ENCODE data around the gene KCNK3. TPM values are rescaled to one million over a fixed set of nuclear protein-coding genes. Genes with fewer than 3 reads are reported as not detected.
A peak's percentile ranks its signal among the peaks of the same experiment; 100 is the strongest.

KCNK3 gene
- total and polyA plus RNA-seq, 2 of the 13 experiments (the other 11 are each of a cell fraction or from before 2014, with no cell fraction given): not detected

DNA sequence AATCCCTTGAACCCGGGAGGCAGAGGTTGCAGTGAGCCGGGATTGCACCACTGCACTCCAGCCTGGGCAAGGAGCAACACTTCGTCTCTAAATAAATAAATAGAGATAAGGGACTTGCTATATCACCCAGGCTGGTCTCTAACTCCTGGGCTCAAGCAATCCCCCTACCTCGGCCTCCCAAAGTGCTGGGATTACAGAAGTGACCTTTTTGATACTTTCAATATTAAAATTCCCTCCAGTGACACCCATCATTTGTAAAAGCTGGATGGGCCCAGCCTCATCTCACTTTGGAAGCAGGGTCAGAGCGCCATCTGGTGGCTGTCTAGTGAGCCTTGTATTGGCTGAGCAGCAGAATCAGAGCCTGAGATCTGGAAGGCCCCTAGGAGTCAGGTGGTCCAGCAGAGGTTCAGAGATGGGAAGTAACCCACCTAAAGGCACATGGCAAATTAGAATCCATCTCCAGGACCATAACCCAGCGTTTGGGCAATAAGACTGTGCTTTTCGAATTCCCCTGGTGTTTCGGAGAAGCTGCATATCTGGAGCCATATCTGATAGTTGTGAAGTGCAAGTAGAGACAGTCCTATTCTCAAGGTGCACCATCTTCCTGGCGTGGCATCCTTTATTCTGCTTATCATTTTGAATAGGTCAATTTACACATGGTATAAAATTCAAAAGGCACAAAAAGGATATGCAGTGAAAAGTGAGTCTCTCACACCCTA lies 53.2 kb downstream of the KCNK3 start (continued):
- TF ChIP-seq ZBED4 (CRISPR knock-in tag; IDR thresholded peaks at IDR 0.05; ENCODE audit: borderline replicate concordance) (no peak), ZNF343 (CRISPR knock-in tag; IDR thresholded peaks at IDR 0.05) (no peak), ZSCAN25 (CRISPR knock-in tag; IDR thresholded peaks at IDR 0.05) (peak; percentile 34; the same call in 1 of the 2 replicates), THAP11 (CRISPR knock-in tag; IDR thresholded peaks at IDR 0.05) (0 out of 2 replicates have a peak, but pooled peaks have one; percentile 24), HOXA7 (CRISPR knock-in tag; IDR thresholded peaks at IDR 0.05) (no peak), NR2F2 (IDR thresholded peaks at IDR 0.05; ENCODE audit: borderline replicate concordance, low read depth) (no peak; the same call in 1 of the 2 replicates), KLF13 (CRISPR knock-in tag; IDR thresholded peaks at IDR 0.05) (no peak), KLF6 (CRISPR knock-in tag; IDR thresholded peaks at IDR 0.05) (0 out of 2 replicates have a peak, but pooled peaks have one; percentile 36), PRPF4 (IDR thresholded peaks at IDR 0.05; ENCODE audit: low read depth, low read length, poor library complexity, severe bottlenecking) (no peak), ERF (CRISPR knock-in tag; IDR thresholded peaks at IDR 0.05) (0 out of 2 replicates have a peak, but pooled peaks have one; percentile 29), RELA (CRISPR knock-in tag; IDR thresholded peaks at IDR 0.05) (0 out of 2 replicates have a peak, but pooled peaks have one; percentile 31), ZFP91 (CRISPR knock-in tag; IDR thresholded peaks at IDR 0.05; ENCODE audit: borderline replicate concordance) (no peak), ZNF234 (CRISPR knock-in tag; conservative IDR thresholded peaks at IDR 0.05) (no peak), ZNF3 (CRISPR knock-in tag; IDR thresholded peaks at IDR 0.05) (peak; percentile 26; the same call in 1 of the 2 replicates), ZNF772 (CRISPR knock-in tag; IDR thresholded peaks at IDR 0.05) (no peak), BHLHE40 (IDR thresholded peaks at IDR 0.05; ENCODE audit: low read length) (peak; percentile 45; the same call in 1 of the 2 replicates), FOXP1 (IDR thresholded peaks at IDR 0.05) (no peak), FOXP1 (CRISPR knock-in tag; IDR thresholded peaks at IDR 0.05) (no peak)
- TF ChIP-seq, protein P1, sequence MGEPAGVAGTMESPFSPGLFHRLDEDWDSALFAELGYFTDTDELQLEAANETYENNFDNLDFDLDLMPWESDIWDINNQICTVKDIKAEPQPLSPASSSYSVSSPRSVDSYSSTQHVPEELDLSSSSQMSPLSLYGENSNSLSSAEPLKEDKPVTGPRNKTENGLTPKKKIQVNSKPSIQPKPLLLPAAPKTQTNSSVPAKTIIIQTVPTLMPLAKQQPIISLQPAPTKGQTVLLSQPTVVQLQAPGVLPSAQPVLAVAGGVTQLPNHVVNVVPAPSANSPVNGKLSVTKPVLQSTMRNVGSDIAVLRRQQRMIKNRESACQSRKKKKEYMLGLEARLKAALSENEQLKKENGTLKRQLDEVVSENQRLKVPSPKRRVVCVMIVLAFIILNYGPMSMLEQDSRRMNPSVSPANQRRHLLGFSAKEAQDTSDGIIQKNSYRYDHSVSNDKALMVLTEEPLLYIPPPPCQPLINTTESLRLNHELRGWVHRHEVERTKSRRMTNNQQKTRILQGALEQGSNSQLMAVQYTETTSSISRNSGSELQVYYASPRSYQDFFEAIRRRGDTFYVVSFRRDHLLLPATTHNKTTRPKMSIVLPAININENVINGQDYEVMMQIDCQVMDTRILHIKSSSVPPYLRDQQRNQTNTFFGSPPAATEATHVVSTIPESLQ (CRISPR knock-in tag; conservative IDR thresholded peaks at IDR 0.05): no peak
- TF ChIP-seq, protein P2, sequence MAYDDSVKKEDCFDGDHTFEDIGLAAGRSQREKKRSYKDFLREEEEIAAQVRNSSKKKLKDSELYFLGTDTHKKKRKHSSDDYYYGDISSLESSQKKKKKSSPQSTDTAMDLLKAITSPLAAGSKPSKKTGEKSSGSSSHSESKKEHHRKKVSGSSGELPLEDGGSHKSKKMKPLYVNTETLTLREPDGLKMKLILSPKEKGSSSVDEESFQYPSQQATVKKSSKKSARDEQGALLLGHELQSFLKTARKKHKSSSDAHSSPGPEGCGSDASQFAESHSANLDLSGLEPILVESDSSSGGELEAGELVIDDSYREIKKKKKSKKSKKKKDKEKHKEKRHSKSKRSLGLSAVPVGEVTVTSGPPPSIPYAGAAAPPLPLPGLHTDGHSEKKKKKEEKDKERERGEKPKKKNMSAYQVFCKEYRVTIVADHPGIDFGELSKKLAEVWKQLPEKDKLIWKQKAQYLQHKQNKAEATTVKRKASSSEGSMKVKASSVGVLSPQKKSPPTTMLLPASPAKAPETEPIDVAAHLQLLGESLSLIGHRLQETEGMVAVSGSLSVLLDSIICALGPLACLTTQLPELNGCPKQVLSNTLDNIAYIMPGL (CRISPR knock-in tag; IDR thresholded peaks at IDR 0.05; ENCODE audit: borderline replicate concordance in 1 of 2, low read depth in 1 of 2): no peak

Measured in HepG2 (cell line).